Memory B cell (primary cell): ENCODE data around the gene EXOC4.
"Not testable (repeated sequence)": the region's sequence is repeated elsewhere in the genome, so short reads cannot be mapped to it uniquely, and the experiment has no call there.

Experiments used
- ATAC-seq: fragments of 150-1000 bp; cut with Tn5 transposase; 2 replicates; pipeline ENCODE4 v1.10.0; 2021; ENCODE audit warnings: low read depth, mild to moderate bottlenecking, moderate library complexity
- DNase-seq, 2 donors: peaks; one replicate each; pipeline ENCODE4 v3.0.0; 2022; ENCODE audit warnings: low spot score in 2 of 2
- H3K27ac Mint-ChIP-seq: one replicate; pipeline ENCODE4 v1.8.0; 2022; ENCODE audit warnings: mild to moderate bottlenecking, moderate library complexity, mixed read lengths
- H3K27me3 Mint-ChIP-seq: one replicate; pipeline ENCODE4 v1.8.0; 2022; ENCODE audit warnings: mixed read lengths
- H3K36me3 Mint-ChIP-seq: one replicate; pipeline ENCODE4 v1.8.0; 2022; ENCODE audit warnings: mild to moderate bottlenecking, mixed read lengths
- H3K4me1 Mint-ChIP-seq: one replicate; pipeline ENCODE4 v1.8.0; 2022; ENCODE audit warnings: mixed read lengths
- H3K4me3 Mint-ChIP-seq: one replicate; pipeline ENCODE4 v1.8.0; 2022; ENCODE audit warnings: mild to moderate bottlenecking, moderate library complexity, mixed read lengths
- H3K9me3 Mint-ChIP-seq: one replicate; pipeline ENCODE4 v1.8.0; 2022; ENCODE audit warnings: mixed read lengths

The EXOC4 gene

DNA sequence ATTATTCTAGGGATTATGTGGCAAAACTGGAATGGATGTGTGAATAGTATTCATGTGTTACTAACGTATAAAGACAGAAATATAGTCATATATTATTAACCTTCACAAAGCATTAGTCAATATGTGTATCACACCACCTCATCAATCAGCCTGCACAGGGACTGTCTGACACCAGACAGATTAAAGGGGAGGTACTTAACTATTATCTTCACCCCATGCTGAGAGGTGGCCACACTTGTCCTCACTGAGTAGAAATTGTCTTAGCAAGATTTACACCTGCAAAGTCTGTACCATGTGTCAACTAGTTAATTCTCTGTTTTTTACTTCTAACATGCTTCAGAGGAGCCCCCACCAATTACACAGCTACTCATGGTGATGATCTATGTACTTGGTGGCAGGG lies 727.9 kb downstream of the EXOC4 start:
- Mint-ChIP-seq H3K4me3 (no peak overlapping the region), H3K36me3 (peaks cover 21% of the 10 kb centered on the region), H3K27me3 (no peaks in the 10 kb centered on the region), H3K9me3 (peaks cover 2% of the 10 kb centered on the region), H3K4me1 (peaks cover 2% of the 10 kb centered on the region), H3K27ac (no peak overlapping the region)
- ATAC-seq (no peak), DNase-seq (no peak)

- ATAC-seq: no peak
- Mint-ChIP-seq H3K36me3 (peaks cover 9% of the 10 kb centered on the region), H3K27me3 (no peaks in the 10 kb centered on the region), H3K9me3 (peaks cover 2% of the 10 kb centered on the region), H3K4me3 (no peak overlapping the region), H3K27ac (no peak overlapping the region), H3K4me1 (peaks cover 2% of the 10 kb centered on the region)
- DNase-seq: no peak
These were observed 731.0 kb downstream of the EXOC4 start for GRCh38 chr7:133983685-133984419.

DNA sequence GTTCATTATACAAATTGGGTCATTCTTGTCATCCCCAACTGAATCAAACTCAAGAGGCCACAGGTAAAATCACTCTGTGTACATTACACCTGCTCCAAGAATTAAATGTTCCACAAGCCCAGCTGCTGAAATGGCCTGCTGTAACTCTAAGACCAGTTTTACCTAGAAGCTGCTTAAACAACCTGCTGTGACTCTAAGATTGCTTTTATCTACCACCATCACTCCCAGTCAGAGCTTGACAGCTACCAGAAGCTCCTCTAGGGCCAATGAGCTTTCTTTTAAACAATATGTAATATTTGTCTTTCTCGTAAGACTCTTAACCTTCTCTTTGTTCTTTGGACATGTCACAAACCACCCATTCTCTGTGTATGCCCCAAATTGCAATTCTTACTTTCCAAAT lies 732.4 kb downstream of the EXOC4 start:
- Mint-ChIP-seq H3K27ac (no peak overlapping the region), H3K4me1 (peaks cover 2% of the 10 kb centered on the region), H3K9me3 (peaks cover 2% of the 10 kb centered on the region), H3K27me3 (no peaks in the 10 kb centered on the region), H3K36me3 (peaks cover 9% of the 10 kb centered on the region), H3K4me3 (no peak overlapping the region)
- ATAC-seq (no peak), DNase-seq (no peak)

GRCh38 chr7:133987582-133987981 lies 734.7 kb downstream of the EXOC4 start:
- Mint-ChIP-seq H3K36me3 (peaks cover 10% of the 10 kb centered on the region), H3K4me1 (no peaks in the 10 kb centered on the region), H3K4me3 (no peak overlapping the region), H3K27ac (no peak overlapping the region), H3K27me3 (no peaks in the 10 kb centered on the region), H3K9me3 (peaks cover 1% of the 10 kb centered on the region)
- no peak for DNase-seq
- no peak for ATAC-seq

DNA sequence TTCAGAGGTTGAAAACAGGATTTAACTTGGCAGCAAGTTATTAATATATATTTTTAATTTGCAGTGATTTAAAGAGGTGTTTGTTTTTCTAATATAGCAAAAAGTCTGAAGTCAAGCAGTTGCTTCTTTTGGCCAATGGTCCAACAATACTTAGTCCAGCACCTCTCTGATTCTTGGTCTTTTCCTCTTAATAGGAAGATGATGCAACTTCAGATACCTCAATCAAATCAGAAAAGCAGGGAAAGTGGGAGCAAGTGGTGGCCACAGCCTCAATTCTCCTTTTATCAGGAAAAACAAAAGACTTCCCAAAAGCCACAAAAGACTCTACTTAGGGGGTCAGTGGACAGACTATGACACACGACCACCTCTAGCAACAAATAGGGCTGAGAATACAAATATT lies 740.7 kb downstream of the EXOC4 start:
- H3K9me3 Mint-ChIP-seq: peaks cover 1% of the 10 kb centered on the region
- ATAC-seq: no peak
- H3K27ac Mint-ChIP-seq: no peak overlapping the region
- no peaks in the 10 kb centered on the region for H3K27me3 Mint-ChIP-seq
- no peaks in the 10 kb centered on the region for H3K4me1 Mint-ChIP-seq
- H3K36me3 Mint-ChIP-seq: peaks cover 27% of the 10 kb centered on the region
- DNase-seq: no peak
- H3K4me3 Mint-ChIP-seq: no peak overlapping the region

DNA sequence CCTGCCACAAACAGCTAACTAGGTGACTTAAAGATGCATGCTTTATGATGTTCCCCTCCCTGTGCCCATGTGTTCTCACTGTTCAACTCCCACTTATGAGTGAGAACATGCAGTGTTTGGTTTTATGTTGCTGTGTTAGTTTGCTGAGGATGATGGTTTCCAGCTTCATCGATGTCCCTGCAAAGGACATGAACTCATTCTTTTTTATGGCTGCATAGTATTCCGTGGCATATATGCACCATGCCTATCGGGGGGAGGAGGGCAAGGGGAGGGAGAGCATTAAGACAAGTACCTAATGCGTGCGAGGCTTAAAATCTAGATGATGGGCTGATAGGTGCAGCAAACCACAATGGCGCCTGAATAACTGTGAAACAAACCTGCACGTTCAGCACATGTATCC lies 741.2 kb downstream of the EXOC4 start:
- peaks cover 31% of the 10 kb centered on the region for H3K36me3 Mint-ChIP-seq
- not testable (repeated sequence) for H3K4me1 Mint-ChIP-seq, H3K4me3 Mint-ChIP-seq, H3K27ac Mint-ChIP-seq, ATAC-seq, DNase-seq, H3K27me3 Mint-ChIP-seq, H3K9me3 Mint-ChIP-seq

DNA sequence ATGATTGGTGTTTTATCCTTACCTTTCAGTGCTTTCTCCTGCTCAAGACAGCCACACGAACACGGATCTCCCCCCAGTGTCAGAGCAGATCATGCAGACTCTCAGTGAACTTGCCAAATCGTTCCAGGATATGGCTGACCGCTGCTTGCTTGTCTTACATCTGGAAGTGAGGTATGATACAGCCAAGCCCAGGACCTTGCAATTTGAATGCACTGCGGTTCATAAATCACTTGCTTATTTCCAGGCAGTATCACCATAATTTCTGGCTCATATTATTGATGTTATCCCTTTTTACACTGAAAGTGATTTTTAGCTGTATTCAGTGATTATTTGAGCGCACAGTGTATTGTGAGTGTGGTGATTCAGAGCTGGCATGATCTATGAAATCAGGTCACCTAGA lies 744.6 kb downstream of the EXOC4 start:
- no peak for ATAC-seq
- DNase-seq: no peak
- H3K27me3 Mint-ChIP-seq: no peaks in the 10 kb centered on the region
- H3K27ac Mint-ChIP-seq: no peak overlapping the region
- no peak overlapping the region for H3K4me3 Mint-ChIP-seq
- H3K36me3 Mint-ChIP-seq: peaks cover 29% of the 10 kb centered on the region
- H3K9me3 Mint-ChIP-seq: no peaks in the 10 kb centered on the region
- H3K4me1 Mint-ChIP-seq: no peaks in the 10 kb centered on the region

DNA sequence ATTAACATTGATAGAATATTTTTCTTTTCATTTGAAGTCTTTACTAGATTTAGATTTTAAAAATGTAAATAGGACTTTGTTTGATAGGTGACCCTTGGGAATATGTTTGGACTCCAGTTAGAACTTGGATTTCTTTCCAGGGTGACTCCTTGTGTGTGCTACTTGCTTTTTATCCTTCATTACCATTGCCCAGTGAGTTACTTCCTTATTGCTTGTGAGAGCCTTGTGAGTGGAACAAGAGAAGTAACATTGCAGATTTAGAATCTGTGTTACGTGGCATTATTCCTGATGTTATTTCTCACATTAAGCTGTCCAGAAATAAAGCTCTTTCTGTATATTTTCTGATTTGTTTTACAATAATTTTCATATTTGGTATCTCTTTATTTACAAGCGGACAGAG lies 746.3 kb downstream of the EXOC4 start:
- Mint-ChIP-seq H3K9me3 (no peaks in the 10 kb centered on the region), H3K4me1 (no peaks in the 10 kb centered on the region), H3K27ac (no peak overlapping the region), H3K36me3 (peaks cover 30% of the 10 kb centered on the region), H3K4me3 (no peak overlapping the region), H3K27me3 (no peaks in the 10 kb centered on the region)
- DNase-seq (no peak), ATAC-seq (no peak)

GRCh38 chr7:134004829-134005505 lies 752.1 kb downstream of the EXOC4 start:
- Mint-ChIP-seq H3K27ac (no peak overlapping the region), H3K36me3 (peaks cover 24% of the 10 kb centered on the region), H3K4me3 (no peak overlapping the region), H3K9me3 (no peaks in the 10 kb centered on the region), H3K4me1 (no peaks in the 10 kb centered on the region), H3K27me3 (no peaks in the 10 kb centered on the region)
- ATAC-seq (no peak), DNase-seq (no peak)

DNA sequence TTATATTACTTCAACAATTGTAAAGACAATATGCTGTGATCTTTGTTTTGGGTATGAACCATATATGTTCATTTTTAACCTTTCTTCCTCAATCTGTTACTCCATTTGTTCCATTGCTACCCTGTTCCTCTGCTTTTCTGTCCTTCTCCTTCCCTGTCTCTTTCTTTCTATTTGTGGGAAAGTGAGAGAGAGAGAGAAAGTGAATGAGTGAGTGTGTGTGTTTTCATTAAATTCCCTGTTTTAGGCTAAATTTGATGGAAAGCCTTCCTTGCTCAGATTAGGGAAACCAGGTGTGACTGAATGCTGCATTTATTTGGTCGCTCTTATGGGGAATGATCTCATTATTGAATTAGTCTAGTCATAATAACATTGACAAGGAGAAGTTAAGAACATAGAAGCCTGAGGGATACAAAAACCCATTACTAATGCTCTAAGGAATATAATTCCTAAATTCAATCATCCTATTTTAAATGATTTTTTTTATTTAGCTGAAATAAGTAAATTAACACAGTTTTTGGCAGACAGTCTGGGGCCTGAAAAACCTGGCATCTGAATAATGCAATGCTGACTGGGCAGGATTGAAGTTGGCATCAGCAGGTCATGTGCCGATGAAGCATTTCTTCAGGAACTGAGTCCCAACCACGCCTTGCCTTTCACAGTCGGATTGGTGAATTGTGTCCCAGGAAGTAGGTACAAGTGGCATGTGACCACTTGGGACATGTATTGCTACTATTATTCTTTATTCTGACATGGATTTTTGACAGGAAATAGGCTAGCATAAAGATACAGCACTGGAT lies 756.6 kb downstream of the EXOC4 start:
- H3K27me3 Mint-ChIP-seq: no peaks in the 10 kb centered on the region
- H3K36me3 Mint-ChIP-seq: peaks cover 28% of the 10 kb centered on the region
- H3K27ac Mint-ChIP-seq: no peak overlapping the region
- DNase-seq: no peak
- no peak for ATAC-seq
- H3K9me3 Mint-ChIP-seq: no peaks in the 10 kb centered on the region
- no peaks in the 10 kb centered on the region for H3K4me1 Mint-ChIP-seq
- no peak overlapping the region for H3K4me3 Mint-ChIP-seq

DNA sequence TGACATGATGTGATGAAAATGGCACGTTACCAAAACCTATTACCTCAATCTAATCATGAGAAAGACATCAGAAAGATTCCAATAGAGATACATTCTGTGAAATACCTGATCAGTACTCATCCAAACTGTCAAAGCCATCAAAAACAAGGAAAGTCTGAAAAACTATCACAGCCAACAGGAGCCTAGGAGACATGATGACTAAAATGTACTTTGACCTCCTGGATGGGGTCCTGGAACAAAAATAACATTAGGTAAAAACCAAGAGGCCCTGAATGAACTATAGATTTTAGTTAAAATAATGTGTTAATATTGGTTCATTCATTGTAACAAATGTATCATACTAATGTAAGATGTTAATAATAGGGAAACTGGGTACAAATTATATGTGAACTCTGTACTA lies 760.4 kb downstream of the EXOC4 start:
- ATAC-seq: no peak
- Mint-ChIP-seq H3K27ac (no peak overlapping the region), H3K36me3 (peaks cover 19% of the 10 kb centered on the region), H3K27me3 (no peaks in the 10 kb centered on the region), H3K4me1 (no peaks in the 10 kb centered on the region), H3K4me3 (no peak overlapping the region), H3K9me3 (no peaks in the 10 kb centered on the region)
- DNase-seq: no peak

DNA sequence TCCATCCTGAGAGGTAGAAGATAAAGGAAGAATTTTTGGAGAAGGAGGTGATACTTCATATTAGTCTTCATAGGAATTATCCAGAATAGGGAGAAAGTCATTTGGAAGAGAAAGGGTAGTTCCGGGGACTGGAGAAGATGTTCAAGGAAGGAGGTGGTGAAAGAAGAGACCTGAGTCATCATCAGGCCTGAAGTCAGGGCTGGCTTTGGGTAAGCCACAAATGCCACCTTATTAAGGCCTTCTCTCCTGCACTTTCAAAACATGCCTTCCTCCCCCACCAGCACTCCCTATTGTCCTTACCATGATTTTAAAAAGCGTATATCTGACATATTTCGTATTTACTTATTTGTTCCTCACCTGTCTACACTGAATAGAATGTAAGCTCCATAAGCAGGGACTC lies 762.1 kb downstream of the EXOC4 start:
- Mint-ChIP-seq H3K9me3 (no peaks in the 10 kb centered on the region), H3K4me3 (no peak overlapping the region), H3K27ac (no peak overlapping the region), H3K36me3 (peaks cover 12% of the 10 kb centered on the region), H3K4me1 (no peaks in the 10 kb centered on the region), H3K27me3 (no peaks in the 10 kb centered on the region)
- ATAC-seq (no peak), DNase-seq (no peak)

DNA sequence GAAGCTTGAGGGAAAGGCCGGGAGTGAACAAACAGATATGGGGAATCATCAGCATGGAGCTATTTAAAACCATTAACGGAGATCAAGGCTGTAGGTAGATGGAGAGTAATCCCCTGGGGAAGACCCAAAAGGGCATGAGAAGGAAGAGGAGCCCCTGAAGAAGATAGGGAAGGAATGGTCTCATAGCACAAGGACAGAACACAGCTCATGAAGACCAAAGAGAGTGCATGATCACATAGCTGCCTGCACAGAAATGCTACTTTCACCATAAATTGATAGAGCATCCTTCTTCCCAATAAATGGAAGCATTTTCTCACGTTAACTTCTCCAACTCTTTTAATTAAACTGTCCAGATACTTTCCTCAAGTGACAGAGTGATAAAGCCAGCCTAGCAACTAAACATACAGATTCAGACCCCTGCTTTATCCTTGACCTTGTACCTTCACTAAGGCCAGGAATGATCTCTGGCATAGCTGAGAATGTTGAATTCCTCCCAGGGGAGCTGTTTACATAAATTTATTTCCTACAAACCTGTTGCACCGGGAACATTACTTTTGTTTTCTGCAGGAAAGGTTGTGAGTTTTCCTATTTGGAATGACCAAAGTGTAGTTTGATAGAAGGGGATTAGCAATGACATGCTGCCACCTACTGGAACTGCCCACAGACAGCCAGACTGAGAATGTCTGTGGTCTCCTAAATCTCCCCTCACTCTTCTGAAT lies 763.5 kb downstream of the EXOC4 start:
- Mint-ChIP-seq H3K9me3 (no peaks in the 10 kb centered on the region), H3K27me3 (no peaks in the 10 kb centered on the region), H3K4me1 (no peaks in the 10 kb centered on the region), H3K36me3 (peaks cover 8% of the 10 kb centered on the region), H3K27ac (no peak overlapping the region), H3K4me3 (no peak overlapping the region)
- no peak for ATAC-seq
- no peak for DNase-seq

DNA sequence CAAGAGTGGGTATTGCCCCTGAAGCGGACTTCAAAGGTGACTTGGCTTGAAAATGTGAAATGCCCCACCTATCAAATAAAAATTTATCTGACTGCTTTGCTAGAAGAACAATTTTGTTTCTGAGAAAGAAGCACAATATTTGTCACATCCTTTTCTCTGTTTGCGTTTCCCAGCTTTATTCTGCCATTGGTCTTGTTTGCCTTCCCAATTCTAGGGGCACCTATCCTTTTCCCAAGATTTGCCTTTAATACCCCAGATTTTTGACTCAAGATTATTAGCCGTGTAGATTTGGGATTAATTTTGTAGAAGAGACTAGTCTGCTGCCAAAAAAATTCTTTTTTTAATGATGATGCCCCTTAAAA lies 764.0 kb downstream of the EXOC4 start:
- H3K36me3 Mint-ChIP-seq: peaks cover 4% of the 10 kb centered on the region

More for the DNA sequence above, 764.0 kb downstream of the EXOC4 start:
- Mint-ChIP-seq H3K27me3 (no peaks in the 10 kb centered on the region), H3K27ac (no peak overlapping the region), H3K4me3 (no peak overlapping the region), H3K4me1 (no peaks in the 10 kb centered on the region), H3K9me3 (no peaks in the 10 kb centered on the region)
- DNase-seq: no peak
- ATAC-seq: no peak
